PC-9 (cell line): Measurements from ENCODE around the gene SND1. TPM values are rescaled to one million over a fixed set of nuclear protein-coding genes. Genes with fewer than 3 reads are reported as not detected.

Experiments used
- BruUV-seq: library from RNA; stranded (reverse); fragments of 400-500 nt; replicated peaks from 2 replicates; lab custom pipeline; 2021; lab: Mats Ljungman, UMichigan
- CTCF ChIA-PET: fragments of 300-600 bp; sonication (Branson Sonifier 250); formaldehyde crosslinking; loops from one replicate; lab custom pipeline; 2022; ENCODE audit warnings: antibody characterized with exemption; lab: Charles Lee
- POLR2A ChIA-PET: fragments of 300-600 bp; sonication (Branson Sonifier 250); formaldehyde crosslinking; loops from one replicate; lab custom pipeline; 2022; ENCODE audit warnings: antibody characterized with exemption; ENCODE audit not compliant: unreplicated experiment; lab: Charles Lee
- DNase-seq, 2 experiments: peaks; one replicate each; pipeline versions ENCODE4 v3.0.0 to v3.0.0-alpha.2; 2015 to 2022; ENCODE audit warnings: mixed read lengths in 1 of 2
- H2AFZ ChIP-seq: fragments of 200-600 bp; sonication (generic); 2 replicates; pipeline ENCODE4 v1.8.1; 2017; ENCODE audit warnings: antibody characterized with exemption
- H3F3A ChIP-seq: fragments of 200-600 bp; sonication (generic); 2 replicates; pipeline ENCODE4 v1.8.1; 2017; ENCODE audit warnings: antibody characterized with exemption, mild to moderate bottlenecking, low read depth; ENCODE audit not compliant: insufficient read depth
- H3K27ac ChIP-seq: fragments of 200-600 bp; sonication (generic); 2 replicates; pipeline ENCODE4 v1.6.1; 2016; ENCODE audit warnings: mixed run types
- H3K27me3 ChIP-seq: fragments of 200-600 bp; sonication (generic); 2 replicates; pipeline ENCODE4 v1.6.1; 2016; ENCODE audit warnings: low read depth, mixed run types; ENCODE audit not compliant: insufficient read depth
- H3K36me3 ChIP-seq: fragments of 200-600 bp; sonication (generic); 2 replicates; pipeline ENCODE4 v1.6.1; 2016; ENCODE audit warnings: low read depth, mixed run types
- H3K4me1 ChIP-seq: fragments of 200-600 bp; sonication (generic); replicated peaks from 2 replicates; pipeline ENCODE4 v1.6.1; 2016; ENCODE audit warnings: mixed run types; ENCODE audit not compliant: insufficient read depth
- H3K4me2 ChIP-seq: fragments of 200-600 bp; sonication (generic); 2 replicates; pipeline ENCODE4 v1.6.1; 2017; ENCODE audit warnings: mixed run types
- H3K4me3 ChIP-seq: fragments of 200-600 bp; sonication (generic); 2 replicates; pipeline ENCODE4 v1.6.1; 2016; ENCODE audit warnings: mixed run types
- H3K79me2 ChIP-seq: fragments of 200-600 bp; sonication (generic); 2 replicates; pipeline ENCODE4 v1.6.1; 2017; ENCODE audit warnings: low read depth, mixed run types
- H3K9me2 ChIP-seq: fragments of 200-600 bp; sonication (generic); 2 replicates; pipeline ENCODE4 v1.8.1; 2017; ENCODE audit warnings: mild to moderate bottlenecking; ENCODE audit not compliant: insufficient read depth
- H3K9me3 ChIP-seq: fragments of 200-600 bp; sonication (generic); 2 replicates; pipeline ENCODE4 v1.8.1; 2016; ENCODE audit warnings: low read depth; ENCODE audit not compliant: insufficient read depth
- H4K20me1 ChIP-seq: fragments of 200-600 bp; sonication (generic); 2 replicates; pipeline ENCODE4 v1.8.1; 2017; ENCODE audit not compliant: insufficient read depth
- EZH2 ChIP-seq: fragments of 200-600 bp; sonication (generic); IDR thresholded peaks from 2 replicates; pipeline ENCODE4 v1.8.0; 2017; ENCODE audit warnings: antibody characterized with exemption, low read depth
- intact Hi-C: fragments of 100-400 bp; cut with micrococcal nuclease; formaldehyde crosslinking; loops from one replicate; pipeline ENCODE4 v1.10.0; 2022; ENCODE audit not compliant: unreplicated experiment
- total RNA-seq: library from RNA; stranded (reverse); gene quantifications from 2 replicates; pipeline ENCODE4 v1.2.3, GENCODE V29; 2021
- TF ChIP-seq, protein P1 (sequence below): fragments of 200-600 bp; sonication (generic); conservative IDR thresholded peaks from 2 replicates; pipeline ENCODE4 v1.6.1; 2017; ENCODE audit warnings: mixed run types, antibody characterized with exemption, mild to moderate bottlenecking, moderate library complexity

Gene SND1
- total RNA-seq, 1 experiment from 2014 or later, result 273 TPM

DNA sequence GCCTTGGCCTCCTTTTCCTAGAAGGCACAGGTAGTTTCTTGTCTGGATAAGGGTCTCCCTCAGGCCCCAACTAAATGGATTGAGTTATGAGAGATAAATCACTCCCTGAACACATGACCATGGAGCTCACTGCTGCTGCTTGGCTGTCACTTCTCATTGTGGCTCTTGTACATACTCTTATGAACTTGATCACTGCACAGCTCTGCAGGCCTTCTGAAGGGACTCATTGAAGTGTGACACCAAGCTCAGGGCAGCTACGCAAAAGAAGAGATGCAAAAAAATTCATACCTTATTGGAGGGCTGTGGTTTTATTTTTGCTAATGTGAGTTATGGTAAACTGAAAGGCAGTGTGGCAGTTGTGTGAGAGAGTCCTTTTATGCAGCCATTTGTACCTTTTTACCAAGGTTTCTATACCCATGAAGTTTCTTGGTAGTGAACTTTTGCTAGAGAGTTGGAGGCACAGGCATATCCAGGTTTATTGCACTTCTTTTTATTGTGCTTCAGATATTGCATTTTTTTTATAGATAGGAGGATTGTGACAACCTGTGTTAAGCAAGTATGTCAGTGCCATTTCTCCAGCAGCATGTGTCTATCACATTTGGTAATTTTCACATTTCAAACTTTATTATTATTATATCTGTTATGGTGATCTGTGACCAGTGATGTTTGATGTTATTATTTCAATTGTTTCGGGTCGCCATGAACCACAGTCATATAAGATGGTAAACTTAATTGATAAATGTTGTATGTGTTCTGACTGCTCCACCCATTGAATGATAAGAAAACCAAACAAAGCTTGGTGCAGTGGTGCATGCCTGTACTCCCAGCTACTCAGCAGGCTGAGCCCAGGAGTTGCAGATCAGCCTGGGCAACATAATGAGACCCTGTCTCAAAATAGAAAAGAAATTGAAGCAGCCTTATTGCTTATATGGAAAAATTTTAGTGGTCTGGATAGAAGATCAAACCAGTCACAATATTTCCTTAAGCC lies 278.6 kb downstream of the SND1 start:
- Histone ChIP-seq H4K20me1 (no peaks in the 10 kb centered on the region), H3K4me1 (no peaks in the 10 kb centered on the region), H3K9me2 (no peaks in the 10 kb centered on the region), H3K9me3 (no peaks in the 10 kb centered on the region), H3K4me2 (no peak overlapping the region), H3K79me2 (no peaks in the 10 kb centered on the region), H3F3A (no peaks in the 10 kb centered on the region), H2AFZ (no peak overlapping the region), H3K27me3 (no peaks in the 10 kb centered on the region), H3K36me3 (no peaks in the 10 kb centered on the region), H3K4me3 (no peak overlapping the region), H3K27ac (no peak overlapping the region)
- no peak for DNase-seq
- ChIA-PET CTCF (interaction anchor here (0.6 kb wide), 1 partner anchor 496 kb away, joined by 3 read pairs; no protein-coding TSS in a partner anchor), POLR2A (no interaction called here)
- TF ChIP-seq EZH2, result no peak
- TF ChIP-seq, protein P1, sequence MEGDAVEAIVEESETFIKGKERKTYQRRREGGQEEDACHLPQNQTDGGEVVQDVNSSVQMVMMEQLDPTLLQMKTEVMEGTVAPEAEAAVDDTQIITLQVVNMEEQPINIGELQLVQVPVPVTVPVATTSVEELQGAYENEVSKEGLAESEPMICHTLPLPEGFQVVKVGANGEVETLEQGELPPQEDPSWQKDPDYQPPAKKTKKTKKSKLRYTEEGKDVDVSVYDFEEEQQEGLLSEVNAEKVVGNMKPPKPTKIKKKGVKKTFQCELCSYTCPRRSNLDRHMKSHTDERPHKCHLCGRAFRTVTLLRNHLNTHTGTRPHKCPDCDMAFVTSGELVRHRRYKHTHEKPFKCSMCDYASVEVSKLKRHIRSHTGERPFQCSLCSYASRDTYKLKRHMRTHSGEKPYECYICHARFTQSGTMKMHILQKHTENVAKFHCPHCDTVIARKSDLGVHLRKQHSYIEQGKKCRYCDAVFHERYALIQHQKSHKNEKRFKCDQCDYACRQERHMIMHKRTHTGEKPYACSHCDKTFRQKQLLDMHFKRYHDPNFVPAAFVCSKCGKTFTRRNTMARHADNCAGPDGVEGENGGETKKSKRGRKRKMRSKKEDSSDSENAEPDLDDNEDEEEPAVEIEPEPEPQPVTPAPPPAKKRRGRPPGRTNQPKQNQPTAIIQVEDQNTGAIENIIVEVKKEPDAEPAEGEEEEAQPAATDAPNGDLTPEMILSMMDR, result no peak
- no TSS peak for BruUV-seq
- intact Hi-C loops, result no loop called here

DNA sequence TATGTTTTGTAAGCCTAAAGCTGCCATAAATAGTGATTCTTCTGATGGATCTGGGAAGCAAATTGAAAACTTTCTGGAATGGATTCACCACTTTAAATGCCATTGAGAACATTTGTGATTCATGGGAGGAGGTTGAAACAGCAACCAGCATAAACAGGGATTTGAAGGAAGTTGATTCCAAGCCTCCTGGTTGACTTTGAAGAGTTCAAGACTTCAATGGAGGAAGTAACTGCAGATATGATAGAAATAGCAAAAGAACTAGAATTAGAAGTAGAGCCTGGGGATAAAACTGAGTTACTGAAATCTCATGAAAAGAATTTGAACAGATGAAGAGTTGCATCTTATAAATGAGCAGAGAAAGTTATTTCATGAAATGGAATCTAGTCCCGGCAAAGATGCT lies 280.1 kb downstream of the SND1 start:
- BruUV-seq, result no TSS peak
- H3K4me2 ChIP-seq, result no peak overlapping the region
- H3F3A ChIP-seq, result no peaks in the 10 kb centered on the region
- H3K27ac ChIP-seq, result no peak overlapping the region
- H3K79me2 ChIP-seq, result no peaks in the 10 kb centered on the region
- no peaks in the 10 kb centered on the region for H3K27me3 ChIP-seq
- no peaks in the 10 kb centered on the region for H3K9me3 ChIP-seq
- H4K20me1 ChIP-seq, result no peaks in the 10 kb centered on the region
- POLR2A ChIA-PET, result no interaction called here
- H3K4me3 ChIP-seq, result no peak overlapping the region
- H3K9me2 ChIP-seq, result no peaks in the 10 kb centered on the region
- H3K36me3 ChIP-seq, result no peaks in the 10 kb centered on the region
- H2AFZ ChIP-seq, result no peak overlapping the region
- TF ChIP-seq EZH2, result no peak
- TF ChIP-seq, protein P1, result no peak
- DNase-seq, result no peak
- intact Hi-C loops, result no loop called here
- CTCF ChIA-PET, result no interaction called here
- no peaks in the 10 kb centered on the region for H3K4me1 ChIP-seq

DNA sequence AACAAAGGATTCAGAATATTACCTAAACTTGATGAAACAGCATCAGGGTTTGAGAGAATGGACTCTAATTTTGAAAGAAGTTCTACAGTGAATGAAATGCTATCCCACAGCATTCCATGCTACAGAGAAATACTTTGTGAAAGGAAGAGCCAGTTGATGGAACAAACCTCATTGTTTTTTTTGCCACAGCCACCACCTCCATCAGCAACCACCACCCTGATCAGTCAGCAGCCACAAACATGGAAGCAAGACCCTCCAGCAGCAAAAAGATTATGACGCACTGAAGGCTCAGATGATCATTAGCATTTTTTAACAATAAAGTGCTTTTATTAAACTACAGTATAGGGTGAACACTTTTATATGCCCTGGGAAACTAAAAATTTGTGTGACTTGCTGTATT lies 280.5 kb downstream of the SND1 start:
- Histone ChIP-seq H3K36me3 (no peaks in the 10 kb centered on the region), H3F3A (no peaks in the 10 kb centered on the region), H3K9me2 (no peaks in the 10 kb centered on the region), H4K20me1 (no peaks in the 10 kb centered on the region), H3K4me2 (no peak overlapping the region), H3K27ac (no peak overlapping the region), H3K4me3 (no peak overlapping the region), H3K79me2 (no peaks in the 10 kb centered on the region), H2AFZ (no peak overlapping the region), H3K9me3 (no peaks in the 10 kb centered on the region), H3K4me1 (no peaks in the 10 kb centered on the region), H3K27me3 (no peaks in the 10 kb centered on the region)
- no peak for DNase-seq
- intact Hi-C loops, result no loop called here
- CTCF ChIA-PET, result no interaction called here
- BruUV-seq, result no TSS peak
- TF ChIP-seq EZH2, result no peak
- POLR2A ChIA-PET, result no interaction called here
